HEK293 (cell line): ENCODE results near the gene SULT1C2.

ENCODE experiments used
- CTCF ChIA-PET: fragments of 350-600 bp; formaldehyde crosslinking; extraction: SDS; loops from one replicate; lab custom pipeline; 2021; ENCODE audit warnings: antibody characterized with exemption; lab: Yijun Ruan, JAX
- POLR2A ChIA-PET: fragments of 300-600 bp; formaldehyde crosslinking; extraction: SDS; loops from one replicate; lab custom pipeline; 2020; ENCODE audit warnings: antibody characterized with exemption, inconsistent platforms; lab: Yijun Ruan, JAX
- H3K27ac ChIP-seq: fragments of 200-500 bp; sonication (Bioruptor generic); 2 replicates; pipeline ENCODE4 v1.5.1; 2014; ENCODE audit warnings: low read depth, low read length, control low read depth, inconsistent platforms; ENCODE audit errors: extremely low read depth
- H3K36me3 ChIP-seq, 2 experiments: fragments of 200-500 bp in 1 of 2; sonication (Bioruptor generic) in 1 of 2; 1 replicate in 1 of 2; 2 replicates in 1 of 2; pipeline ENCODE4 v1.5.1; 2014 to 2017; ENCODE audit warnings: inconsistent platforms in 2 of 2, low read length in 2 of 2; ENCODE audit not compliant: control insufficient read depth in 2 of 2, insufficient read depth in 1 of 2
- H3K4me1 ChIP-seq: fragments of 200-500 bp; sonication (Bioruptor generic); 2 replicates; pipeline ENCODE4 v1.5.1; 2014; ENCODE audit warnings: mild to moderate bottlenecking, low read length, inconsistent platforms; ENCODE audit not compliant: control insufficient read depth, insufficient read depth
- H3K4me3 ChIP-seq: 2 replicates; pipeline ENCODE4 v1.5.1; 2011; ENCODE audit warnings: low read depth, mild to moderate bottlenecking, control low read depth, low read length, moderate library complexity
- H3K9me3 ChIP-seq: fragments of 200-500 bp; sonication (Bioruptor generic); 2 replicates; pipeline ENCODE4 v1.5.1; 2014; ENCODE audit warnings: low read depth, low read length, inconsistent platforms; ENCODE audit not compliant: control insufficient read depth, insufficient read depth
- HOXD13 ChIP-seq: sonication (generic); formaldehyde crosslinking; IDR thresholded peaks from 2 replicates; pipeline ENCODE4 v1.8.0; 2022; ENCODE audit warnings: missing genetic modification reagents, borderline replicate concordance
- KLF9 ChIP-seq: fragments of 450-650 bp; formaldehyde crosslinking; IDR thresholded peaks from 2 replicates; pipeline ENCODE4 v1.5.1; 2016; ENCODE audit warnings: missing biosample characterization, missing genetic modification characterization, low read depth
- SP3 ChIP-seq: fragments of 450-650 bp; formaldehyde crosslinking; IDR thresholded peaks from 2 replicates; pipeline ENCODE4 v1.5.1; 2016; ENCODE audit warnings: missing biosample characterization, missing genetic modification characterization
- TRIM28 ChIP-seq: IDR thresholded peaks from 2 replicates; pipeline ENCODE4 v1.6.1; 2011; ENCODE audit warnings: low read length, control low read depth, borderline replicate concordance
- ZBTB17 ChIP-seq: fragments of 450-650 bp; formaldehyde crosslinking; IDR thresholded peaks from 2 replicates; pipeline ENCODE4 v1.5.1; 2016; ENCODE audit warnings: missing biosample characterization, missing genetic modification characterization
- ZFHX2 ChIP-seq: fragments of 450-650 bp; formaldehyde crosslinking; conservative IDR thresholded peaks from 2 replicates; pipeline ENCODE4 v1.5.1; 2016; ENCODE audit warnings: missing biosample characterization, missing genetic modification characterization
- ZNF211 ChIP-seq: fragments of 450-650 bp; formaldehyde crosslinking; IDR thresholded peaks from 2 replicates; pipeline ENCODE4 v1.5.1; 2016; ENCODE audit warnings: low read depth, missing biosample characterization, missing genetic modification characterization
- ZNF239 ChIP-seq: fragments of 450-650 bp; formaldehyde crosslinking; IDR thresholded peaks from 2 replicates; pipeline ENCODE4 v1.5.1; 2016; ENCODE audit warnings: missing biosample characterization, missing genetic modification characterization
- ZNF324 ChIP-seq: fragments of 450-650 bp; formaldehyde crosslinking; IDR thresholded peaks from 2 replicates; pipeline ENCODE4 v1.5.1; 2016; ENCODE audit warnings: missing biosample characterization, missing genetic modification characterization
- ZNF433 ChIP-seq: fragments of 450-650 bp; formaldehyde crosslinking; IDR thresholded peaks from 2 replicates; pipeline ENCODE4 v1.5.1; 2016; ENCODE audit warnings: missing biosample characterization, missing genetic modification characterization, low read depth
- ZNF521 ChIP-seq: fragments of 450-650 bp; formaldehyde crosslinking; IDR thresholded peaks from 2 replicates; pipeline ENCODE4 v1.5.1; 2017; ENCODE audit warnings: missing biosample characterization, mild to moderate bottlenecking, missing genetic modification characterization
- ZNF548 ChIP-seq: fragments of 450-650 bp; formaldehyde crosslinking; IDR thresholded peaks from 2 replicates; pipeline ENCODE4 v1.5.1; 2016; ENCODE audit warnings: missing biosample characterization, missing genetic modification characterization
- ZNF626 ChIP-seq: fragments of 450-650 bp; sonication (Bioruptor Pico); formaldehyde crosslinking; IDR thresholded peaks from 2 replicates; pipeline ENCODE4 v1.5.1; 2018; ENCODE audit warnings: missing biosample characterization, missing genetic modification characterization, inconsistent platforms
- ZNF654 ChIP-seq: fragments of 450-650 bp; formaldehyde crosslinking; IDR thresholded peaks from 2 replicates; pipeline ENCODE4 v1.5.1; 2016; ENCODE audit warnings: low read depth, missing biosample characterization, missing genetic modification characterization
- ZNF785 ChIP-seq: fragments of 450-650 bp; formaldehyde crosslinking; IDR thresholded peaks from 2 replicates; pipeline ENCODE4 v1.5.1; 2016; ENCODE audit warnings: missing biosample characterization, missing genetic modification characterization
- ZNF830 ChIP-seq: fragments of 450-650 bp; IDR thresholded peaks from 2 replicates; pipeline ENCODE4 v1.5.0; 2018; ENCODE audit warnings: missing biosample characterization, missing genetic modification characterization, low read depth, mild to moderate bottlenecking, moderate library complexity
- TF ChIP-seq, protein P1 (sequence below): fragments of 450-650 bp; formaldehyde crosslinking; IDR thresholded peaks from 2 replicates; pipeline ENCODE4 v1.5.1; 2016; ENCODE audit warnings: missing biosample characterization, missing genetic modification characterization, borderline replicate concordance
- TF ChIP-seq, protein P2 (sequence below): IDR thresholded peaks from 2 replicates; pipeline ENCODE4 v1.6.1; 2011; ENCODE audit warnings: mild to moderate bottlenecking, low read depth, low read length, borderline replicate concordance
- TF ChIP-seq, protein P3 (sequence below): fragments of 450-650 bp; formaldehyde crosslinking; IDR thresholded peaks from 2 replicates; pipeline ENCODE4 v1.5.1; 2016; ENCODE audit warnings: missing biosample characterization, missing genetic modification characterization
- TF ChIP-seq, protein P4 (sequence below): fragments of 450-650 bp; formaldehyde crosslinking; conservative IDR thresholded peaks from 2 replicates; pipeline ENCODE4 v1.5.1; 2016; ENCODE audit warnings: low read depth, missing biosample characterization, missing genetic modification characterization
- TF ChIP-seq, protein P5 (sequence below): fragments of 450-650 bp; formaldehyde crosslinking; IDR thresholded peaks from 2 replicates; pipeline ENCODE4 v1.5.1; 2017; ENCODE audit warnings: missing biosample characterization, missing genetic modification characterization

The SULT1C2 gene

DNA sequence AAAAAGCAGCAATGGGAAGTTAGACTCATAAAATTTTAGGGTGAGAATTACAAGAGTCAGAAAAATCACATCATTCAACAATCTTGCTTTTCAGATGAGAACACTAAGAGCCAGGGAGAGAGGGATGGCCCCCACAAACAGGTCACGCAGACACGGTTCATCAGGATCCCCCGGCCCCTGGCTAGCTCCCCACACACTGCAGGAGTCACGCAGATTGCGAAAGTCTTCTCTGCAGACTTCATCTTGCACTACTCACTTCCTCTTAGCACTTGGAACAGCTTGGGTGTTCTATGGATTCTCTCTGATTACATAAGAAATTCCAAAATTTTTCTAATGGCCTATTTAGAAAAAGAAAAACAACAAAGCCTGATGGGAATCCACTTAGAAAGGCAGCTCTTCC, 21.6 kb upstream of the SULT1C2 start (continued):
- TF ChIP-seq, protein P1, sequence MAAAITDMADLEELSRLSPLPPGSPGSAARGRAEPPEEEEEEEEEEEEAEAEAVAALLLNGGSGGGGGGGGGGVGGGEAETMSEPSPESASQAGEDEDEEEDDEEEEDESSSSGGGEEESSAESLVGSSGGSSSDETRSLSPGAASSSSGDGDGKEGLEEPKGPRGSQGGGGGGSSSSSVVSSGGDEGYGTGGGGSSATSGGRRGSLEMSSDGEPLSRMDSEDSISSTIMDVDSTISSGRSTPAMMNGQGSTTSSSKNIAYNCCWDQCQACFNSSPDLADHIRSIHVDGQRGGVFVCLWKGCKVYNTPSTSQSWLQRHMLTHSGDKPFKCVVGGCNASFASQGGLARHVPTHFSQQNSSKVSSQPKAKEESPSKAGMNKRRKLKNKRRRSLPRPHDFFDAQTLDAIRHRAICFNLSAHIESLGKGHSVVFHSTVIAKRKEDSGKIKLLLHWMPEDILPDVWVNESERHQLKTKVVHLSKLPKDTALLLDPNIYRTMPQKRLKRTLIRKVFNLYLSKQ (tag by site-specific recombination), result no peak
- TF ChIP-seq ZBTB17 (tag by site-specific recombination) (no peak), ZNF433 (tag by site-specific recombination) (no peak), ZFHX2 (tag by site-specific recombination) (no peak), TRIM28 (no peak), ZNF324 (tag by site-specific recombination) (no peak), KLF9 (tag by site-specific recombination) (no peak), ZNF654 (tag by site-specific recombination) (no peak)
- TF ChIP-seq, protein P2, sequence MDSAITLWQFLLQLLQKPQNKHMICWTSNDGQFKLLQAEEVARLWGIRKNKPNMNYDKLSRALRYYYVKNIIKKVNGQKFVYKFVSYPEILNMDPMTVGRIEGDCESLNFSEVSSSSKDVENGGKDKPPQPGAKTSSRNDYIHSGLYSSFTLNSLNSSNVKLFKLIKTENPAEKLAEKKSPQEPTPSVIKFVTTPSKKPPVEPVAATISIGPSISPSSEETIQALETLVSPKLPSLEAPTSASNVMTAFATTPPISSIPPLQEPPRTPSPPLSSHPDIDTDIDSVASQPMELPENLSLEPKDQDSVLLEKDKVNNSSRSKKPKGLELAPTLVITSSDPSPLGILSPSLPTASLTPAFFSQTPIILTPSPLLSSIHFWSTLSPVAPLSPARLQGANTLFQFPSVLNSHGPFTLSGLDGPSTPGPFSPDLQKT, result no peak

DNA sequence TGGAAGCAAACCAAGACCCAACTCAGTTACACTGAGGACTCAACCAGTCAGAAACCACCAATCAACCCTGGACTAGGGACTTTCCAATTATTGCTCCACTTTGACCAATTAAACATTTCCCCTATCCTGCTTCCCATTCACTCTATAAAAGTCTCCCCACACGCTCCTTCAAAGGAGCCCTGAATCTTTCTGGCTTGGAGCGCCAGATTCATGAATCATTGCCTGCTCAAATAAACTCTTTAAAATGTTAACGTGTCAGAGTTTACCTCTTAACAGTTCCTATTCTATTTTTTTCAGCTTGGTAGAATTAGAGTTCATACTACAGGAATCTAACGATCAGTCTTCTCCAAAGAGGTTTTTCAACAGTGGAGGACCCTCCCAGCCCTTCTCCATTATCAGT, 20.7 kb upstream of the SULT1C2 start:
- Histone ChIP-seq H3K9me3 (no peaks in the 10 kb centered on the region), H3K36me3 (no peaks in the 10 kb centered on the region), H3K4me1 (no peaks in the 10 kb centered on the region), H3K4me3 (no peak overlapping the region), H3K27ac (no peak overlapping the region)
- CTCF ChIA-PET, result no interaction called here
- POLR2A ChIA-PET, result no interaction called here
- TF ChIP-seq ZNF211 (tag by site-specific recombination) (no peak), ZNF785 (tag by site-specific recombination) (no peak), HOXD13 (CRISPR knock-in tag) (no peak), ZNF548 (tag by site-specific recombination) (no peak), ZNF830 (tag by site-specific recombination) (no peak), ZNF521 (tag by site-specific recombination) (no peak), ZNF626 (no peak), SP3 (tag by site-specific recombination) (no peak), ZNF239 (no peak)
- TF ChIP-seq, protein P3, sequence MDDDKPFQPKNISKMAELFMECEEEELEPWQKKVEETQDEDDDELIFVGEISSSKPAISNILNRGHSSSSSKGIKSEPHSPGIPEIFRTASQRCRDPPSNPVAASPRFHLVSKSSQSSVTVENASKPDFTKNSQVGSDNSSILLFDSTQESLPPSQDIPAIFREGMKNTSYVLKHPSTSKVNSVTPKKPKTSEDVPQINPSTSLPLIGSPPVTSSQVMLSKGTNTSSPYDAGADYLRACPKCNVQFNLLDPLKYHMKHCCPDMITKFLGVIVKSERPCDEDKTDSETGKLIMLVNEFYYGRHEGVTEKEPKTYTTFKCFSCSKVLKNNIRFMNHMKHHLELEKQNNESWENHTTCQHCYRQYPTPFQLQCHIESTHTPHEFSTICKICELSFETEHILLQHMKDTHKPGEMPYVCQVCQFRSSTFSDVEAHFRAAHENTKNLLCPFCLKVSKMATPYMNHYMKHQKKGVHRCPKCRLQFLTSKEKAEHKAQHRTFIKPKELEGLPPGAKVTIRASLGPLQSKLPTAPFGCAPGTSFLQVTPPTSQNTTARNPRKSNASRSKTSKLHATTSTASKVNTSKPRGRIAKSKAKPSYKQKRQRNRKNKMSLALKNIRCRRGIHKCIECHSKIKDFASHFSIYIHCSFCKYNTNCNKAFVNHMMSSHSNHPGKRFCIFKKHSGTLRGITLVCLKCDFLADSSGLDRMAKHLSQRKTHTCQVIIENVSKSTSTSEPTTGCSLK (tag by site-specific recombination), result no peak
- TF ChIP-seq, protein P4, sequence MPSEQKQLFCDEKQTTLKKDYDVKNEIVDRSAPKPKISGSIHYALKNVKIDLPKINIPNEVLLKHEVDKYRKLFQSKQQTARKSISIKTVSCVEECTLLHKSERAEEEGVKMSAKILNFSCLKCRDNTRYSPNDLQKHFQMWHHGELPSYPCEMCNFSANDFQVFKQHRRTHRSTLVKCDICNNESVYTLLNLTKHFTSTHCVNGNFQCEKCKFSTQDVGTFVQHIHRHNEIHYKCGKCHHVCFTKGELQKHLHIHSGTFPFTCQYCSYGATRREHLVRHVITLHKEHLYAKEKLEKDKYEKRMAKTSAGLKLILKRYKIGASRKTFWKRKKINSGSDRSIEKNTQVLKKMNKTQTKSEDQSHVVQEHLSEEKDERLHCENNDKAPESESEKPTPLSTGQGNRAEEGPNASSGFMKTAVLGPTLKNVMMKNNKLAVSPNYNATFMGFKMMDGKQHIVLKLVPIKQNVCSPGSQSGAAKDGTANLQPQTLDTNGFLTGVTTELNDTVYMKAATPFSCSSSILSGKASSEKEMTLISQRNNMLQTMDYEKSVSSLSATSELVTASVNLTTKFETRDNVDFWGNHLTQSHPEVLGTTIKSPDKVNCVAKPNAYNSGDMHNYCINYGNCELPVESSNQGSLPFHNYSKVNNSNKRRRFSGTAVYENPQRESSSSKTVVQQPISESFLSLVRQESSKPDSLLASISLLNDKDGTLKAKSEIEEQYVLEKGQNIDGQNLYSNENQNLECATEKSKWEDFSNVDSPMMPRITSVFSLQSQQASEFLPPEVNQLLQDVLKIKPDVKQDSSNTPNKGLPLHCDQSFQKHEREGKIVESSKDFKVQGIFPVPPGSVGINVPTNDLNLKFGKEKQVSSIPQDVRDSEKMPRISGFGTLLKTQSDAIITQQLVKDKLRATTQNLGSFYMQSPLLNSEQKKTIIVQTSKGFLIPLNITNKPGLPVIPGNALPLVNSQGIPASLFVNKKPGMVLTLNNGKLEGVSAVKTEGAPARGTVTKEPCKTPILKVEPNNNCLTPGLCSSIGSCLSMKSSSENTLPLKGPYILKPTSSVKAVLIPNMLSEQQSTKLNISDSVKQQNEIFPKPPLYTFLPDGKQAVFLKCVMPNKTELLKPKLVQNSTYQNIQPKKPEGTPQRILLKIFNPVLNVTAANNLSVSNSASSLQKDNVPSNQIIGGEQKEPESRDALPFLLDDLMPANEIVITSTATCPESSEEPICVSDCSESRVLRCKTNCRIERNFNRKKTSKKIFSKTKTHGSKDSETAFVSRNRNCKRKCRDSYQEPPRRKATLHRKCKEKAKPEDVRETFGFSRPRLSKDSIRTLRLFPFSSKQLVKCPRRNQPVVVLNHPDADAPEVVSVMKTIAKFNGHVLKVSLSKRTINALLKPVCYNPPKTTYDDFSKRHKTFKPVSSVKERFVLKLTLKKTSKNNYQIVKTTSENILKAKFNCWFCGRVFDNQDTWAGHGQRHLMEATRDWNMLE (tag by site-specific recombination), result no peak
- TF ChIP-seq, protein P5, sequence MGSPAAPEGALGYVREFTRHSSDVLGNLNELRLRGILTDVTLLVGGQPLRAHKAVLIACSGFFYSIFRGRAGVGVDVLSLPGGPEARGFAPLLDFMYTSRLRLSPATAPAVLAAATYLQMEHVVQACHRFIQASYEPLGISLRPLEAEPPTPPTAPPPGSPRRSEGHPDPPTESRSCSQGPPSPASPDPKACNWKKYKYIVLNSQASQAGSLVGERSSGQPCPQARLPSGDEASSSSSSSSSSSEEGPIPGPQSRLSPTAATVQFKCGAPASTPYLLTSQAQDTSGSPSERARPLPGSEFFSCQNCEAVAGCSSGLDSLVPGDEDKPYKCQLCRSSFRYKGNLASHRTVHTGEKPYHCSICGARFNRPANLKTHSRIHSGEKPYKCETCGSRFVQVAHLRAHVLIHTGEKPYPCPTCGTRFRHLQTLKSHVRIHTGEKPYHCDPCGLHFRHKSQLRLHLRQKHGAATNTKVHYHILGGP, result no peak
